Activated T-cell treated with anti-CD3 and anti-CD28 coated beads, Interleukin-2, amount 50 U/mL, for 1 hour (primary cell): ENCODE results near the gene DAGLA.
"Not testable (repeated sequence)": the region's sequence is repeated elsewhere in the genome, so short reads cannot be mapped to it uniquely, and the experiment has no call there.

ENCODE experiments used
- DNase-seq: peaks from one replicate; pipeline ENCODE4 v3.0.0-alpha.2; 2020

The DAGLA gene

GRCh38 chr11:61666684-61667297 lies 13.4 kb upstream of the DAGLA start:
- no peak for DNase-seq

- DNase-seq: no peak
Measured at GRCh38 chr11:61667684-61668305, 12.4 kb upstream of the DAGLA start.

- DNase-seq: no peak
Measured at GRCh38 chr11:61669417-61669816, 10.8 kb upstream of the DAGLA start.

- DNase-seq: no peak
Measured at GRCh38 chr11:61670626-61671025, 9.6 kb upstream of the DAGLA start.

- DNase-seq: no peak
Measured at GRCh38 chr11:61671527-61671926, 8.7 kb upstream of the DAGLA start.

GRCh38 chr11:61673946-61674467 lies 6.2 kb upstream of the DAGLA start:
- not testable (repeated sequence) for DNase-seq

- no peak for DNase-seq
Measured at GRCh38 chr11:61675826-61676225, 4.4 kb upstream of the DAGLA start.

GRCh38 chr11:61679296-61679695 lies 895 bp upstream of the DAGLA start:
- DNase-seq: no peak

- DNase-seq: no peak
Measured at GRCh38 chr11:61680622-61681221, 531 bp downstream of the DAGLA start.

- DNase-seq: no peak
Measured at GRCh38 chr11:61682093-61682732, 2.0 kb downstream of the DAGLA start.

- no peak for DNase-seq
Measured at GRCh38 chr11:61682906-61683675, 2.9 kb downstream of the DAGLA start.

GRCh38 chr11:61683961-61684869 lies 4.0 kb downstream of the DAGLA start:
- no peak for DNase-seq

GRCh38 chr11:61684870-61685616 lies 4.9 kb downstream of the DAGLA start:
- no peak for DNase-seq

- no peak for DNase-seq
Measured at GRCh38 chr11:61685617-61685967, 5.4 kb downstream of the DAGLA start.

GRCh38 chr11:61686066-61686465 lies 5.9 kb downstream of the DAGLA start:
- DNase-seq: no peak

GRCh38 chr11:61686469-61686868 lies 6.3 kb downstream of the DAGLA start:
- no peak for DNase-seq

GRCh38 chr11:61687420-61687819 lies 7.2 kb downstream of the DAGLA start:
- DNase-seq: no peak

GRCh38 chr11:61688365-61689163 lies 8.4 kb downstream of the DAGLA start:
- no peak for DNase-seq

- no peak for DNase-seq
Measured at GRCh38 chr11:61689164-61689496, 8.9 kb downstream of the DAGLA start.

GRCh38 chr11:61690706-61691379 lies 10.7 kb downstream of the DAGLA start:
- no peak for DNase-seq
